DOHH2 (cell line): Measurements from ENCODE around the gene GALNS.

ENCODE experiments used
- H3F3A ChIP-seq: fragments of 200-600 bp; sonication (generic), shearing (Covaris generic); 2 replicates; pipeline ENCODE4 v1.6.0; 2016; ENCODE audit warnings: antibody characterized with exemption, mild to moderate bottlenecking; ENCODE audit not compliant: control insufficient read depth, insufficient read depth
- H3K27ac ChIP-seq: fragments of 200-600 bp; sonication (generic); 2 replicates; pipeline ENCODE4 v1.5.1; 2014; ENCODE audit warnings: low read depth, mild to moderate bottlenecking, low read length, moderate library complexity
- H3K27me3 ChIP-seq: fragments of 200-600 bp; sonication (generic); 2 replicates; pipeline ENCODE4 v1.6.1; 2014; ENCODE audit warnings: mild to moderate bottlenecking, low read length, mixed read lengths; ENCODE audit not compliant: control insufficient read depth
- H3K36me3 ChIP-seq: fragments of 200-600 bp; sonication (generic); 2 replicates; pipeline ENCODE4 v1.6.1; 2014; ENCODE audit warnings: mild to moderate bottlenecking, low read length, moderate library complexity, mixed read lengths; ENCODE audit not compliant: control insufficient read depth
- H3K4me1 ChIP-seq: fragments of 200-600 bp; sonication (generic); 2 replicates; pipeline ENCODE4 v1.6.1; 2014; ENCODE audit warnings: mild to moderate bottlenecking, low read length, mixed read lengths; ENCODE audit not compliant: control insufficient read depth
- H3K4me2 ChIP-seq: fragments of 200-600 bp; sonication (generic); 2 replicates; pipeline ENCODE4 v1.6.0; 2014; ENCODE audit warnings: mild to moderate bottlenecking, low read length, moderate library complexity
- H3K4me3 ChIP-seq: fragments of 200-600 bp; sonication (generic); 2 replicates; pipeline ENCODE4 v1.5.1; 2014; ENCODE audit warnings: mild to moderate bottlenecking, low read length, mixed read lengths
- H3K79me2 ChIP-seq: fragments of 200-600 bp; sonication (generic); 2 replicates; pipeline ENCODE4 v1.6.1; 2014; ENCODE audit warnings: mild to moderate bottlenecking, low read length, mixed read lengths; ENCODE audit not compliant: control insufficient read depth
- H3K9me2 ChIP-seq: fragments of 200-600 bp; sonication (generic); replicated peaks from 2 replicates; pipeline ENCODE4 v1.6.1; 2014; ENCODE audit warnings: mild to moderate bottlenecking, low read length, mixed read lengths; ENCODE audit not compliant: control insufficient read depth
- H3K9me3 ChIP-seq: fragments of 200-600 bp; sonication (generic); 2 replicates; pipeline ENCODE4 v1.6.1; 2014; ENCODE audit warnings: antibody characterized with exemption, low read length, mixed read lengths; ENCODE audit not compliant: control insufficient read depth, insufficient read depth
- H4K20me1 ChIP-seq: fragments of 200-600 bp; sonication (generic); 2 replicates; pipeline ENCODE4 v1.6.0; 2014; ENCODE audit warnings: low read depth, mild to moderate bottlenecking, antibody characterized with exemption, low read length, moderate library complexity; ENCODE audit not compliant: control insufficient read depth, insufficient read depth
- CTCF ChIP-seq: fragments of 200-600 bp; sonication (generic); IDR thresholded peaks from one replicate; pipeline ENCODE4 v1.5.1; 2014; ENCODE audit warnings: antibody characterized with exemption, mild to moderate bottlenecking, low read depth, low read length; ENCODE audit not compliant: poor library complexity, severe bottlenecking
- EZH2phosphoT487 ChIP-seq: fragments of 200-600 bp; sonication (generic); IDR thresholded peaks from 2 replicates; pipeline ENCODE4 v1.6.1; 2017; ENCODE audit warnings: borderline replicate concordance, mild to moderate bottlenecking, antibody characterized with exemption, low read length, moderate library complexity, mixed read lengths

GALNS gene

DNA sequence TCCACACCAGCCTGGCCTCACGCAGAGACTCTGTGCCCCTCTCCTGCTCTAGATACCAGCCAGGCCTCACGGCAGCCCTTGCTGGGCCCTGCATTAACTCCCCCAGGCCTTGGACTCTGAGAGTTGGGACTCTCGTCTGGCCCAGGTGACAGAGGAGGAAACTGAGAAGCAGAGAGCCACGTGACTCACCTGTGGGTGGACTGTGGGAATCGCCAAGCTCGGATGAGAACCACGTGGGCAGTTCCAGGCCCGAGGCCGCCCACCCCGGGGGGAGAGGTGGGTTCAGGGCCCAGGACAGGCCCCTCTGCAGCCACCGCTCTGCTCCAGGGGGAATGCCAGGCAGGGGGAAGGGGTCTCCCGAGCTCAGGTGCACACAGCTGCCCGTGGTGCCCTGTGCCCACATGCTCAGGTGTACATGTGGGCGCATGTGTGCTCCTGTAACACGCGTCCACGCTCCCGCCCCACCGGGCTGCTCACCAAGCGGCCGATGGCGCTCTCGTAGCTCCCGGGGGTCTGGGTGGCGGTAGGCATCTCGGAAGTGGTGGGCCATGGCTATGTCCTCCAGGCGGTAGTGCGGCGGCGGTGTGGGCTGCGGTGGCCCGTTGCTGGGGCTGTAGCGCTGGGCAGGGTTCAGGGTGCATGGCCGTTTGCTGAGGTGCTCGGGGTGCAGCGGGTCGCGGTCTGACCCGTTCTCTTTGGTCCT lies 28.0 kb upstream of the GALNS start:
- peaks cover 71% of the 10 kb centered on the region for H3K36me3 ChIP-seq
- H3K4me3 ChIP-seq: no peak overlapping the region
- TF ChIP-seq EZH2phosphoT487 (no peak), CTCF (no peak)
- no peaks in the 10 kb centered on the region for H3K27me3 ChIP-seq
- no peaks in the 10 kb centered on the region for H4K20me1 ChIP-seq
- no peaks in the 10 kb centered on the region for H3F3A ChIP-seq
- H3K27ac ChIP-seq: no peak overlapping the region
- no peaks in the 10 kb centered on the region for H3K79me2 ChIP-seq
- H3K4me1 ChIP-seq: no peaks in the 10 kb centered on the region
- no peaks in the 10 kb centered on the region for H3K9me2 ChIP-seq
- no peak overlapping the region for H3K4me2 ChIP-seq
- no peaks in the 10 kb centered on the region for H3K9me3 ChIP-seq

GRCh38 chr16:88883946-88884345 lies 27.2 kb upstream of the GALNS start:
- no peaks in the 10 kb centered on the region for H3K4me1 ChIP-seq
- H3K27me3 ChIP-seq: no peaks in the 10 kb centered on the region

DNA sequence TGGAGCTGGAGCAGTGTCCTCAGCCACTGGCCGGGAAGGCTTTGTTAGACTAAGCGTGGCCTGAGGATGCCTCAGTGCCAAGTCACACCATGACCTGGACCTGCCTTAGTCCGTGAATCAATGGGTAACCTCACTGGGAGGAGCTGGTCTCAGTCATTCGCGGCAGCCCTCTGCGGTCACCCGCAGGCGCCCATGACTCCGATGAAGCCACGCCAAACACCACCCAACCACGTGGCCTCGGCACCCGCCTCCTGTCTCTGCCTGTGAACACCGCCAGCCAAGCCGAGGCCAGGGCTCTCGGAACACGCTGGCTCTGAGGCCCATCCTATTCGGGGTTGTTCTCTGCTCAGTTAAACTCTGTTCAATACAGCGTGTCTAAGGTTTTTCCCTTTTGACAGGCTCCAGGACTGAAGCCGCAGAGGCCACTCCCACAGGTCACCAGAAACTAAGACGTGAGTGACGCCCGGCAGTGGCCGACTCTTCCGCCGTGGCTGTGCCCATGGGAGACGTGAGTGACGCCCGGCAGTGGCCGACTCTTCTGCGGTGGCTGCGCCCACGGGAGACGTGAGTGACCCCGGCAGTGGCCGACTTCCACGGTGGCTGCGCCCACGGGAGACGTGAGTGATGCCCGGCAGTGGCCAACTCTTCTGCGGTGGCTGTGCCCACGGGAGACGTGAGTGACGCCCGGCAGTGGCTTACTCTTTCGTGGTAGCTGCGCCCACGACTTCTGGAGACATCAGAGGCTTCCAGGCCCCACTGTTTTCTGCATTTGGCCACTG lies 26.6 kb upstream of the GALNS start:
- Histone ChIP-seq H4K20me1 (no peaks in the 10 kb centered on the region), H3F3A (no peaks in the 10 kb centered on the region), H3K4me1 (no peaks in the 10 kb centered on the region)

More at GRCh38 chr16:88883946-88884345, 27.2 kb upstream of the GALNS start:
- Histone ChIP-seq H3K27ac (no peak overlapping the region), H3K4me2 (no peak overlapping the region), H3K4me3 (no peak overlapping the region), H3K9me2 (no peaks in the 10 kb centered on the region), H3K9me3 (no peaks in the 10 kb centered on the region), H4K20me1 (no peaks in the 10 kb centered on the region), H3K36me3 (peaks cover 78% of the 10 kb centered on the region), H3F3A (no peaks in the 10 kb centered on the region), H3K79me2 (no peaks in the 10 kb centered on the region)
- TF ChIP-seq CTCF (no peak), EZH2phosphoT487 (no peak)

More for the DNA sequence above, 26.6 kb upstream of the GALNS start:
- peaks cover 82% of the 10 kb centered on the region for H3K36me3 ChIP-seq
- no peak overlapping the region for H3K4me3 ChIP-seq
- TF ChIP-seq EZH2phosphoT487 (no peak), CTCF (no peak)
- H3K9me2 ChIP-seq: no peaks in the 10 kb centered on the region
- H3K79me2 ChIP-seq: no peaks in the 10 kb centered on the region
- H3K9me3 ChIP-seq: no peaks in the 10 kb centered on the region
- H3K27ac ChIP-seq: no peak overlapping the region
- no peak overlapping the region for H3K4me2 ChIP-seq
- H3K27me3 ChIP-seq: no peaks in the 10 kb centered on the region
